MM.1S (cell line): ENCODE measurements around the gene RNF126.

Experiments
- DNase-seq: peaks from one replicate; pipeline ENCODE4 v3.0.0-alpha.2; 2015
- H2AFZ ChIP-seq: fragments of 300-600 bp; sonication (generic); 2 replicates; pipeline ENCODE4 v1.6.0; 2016; ENCODE audit warnings: antibody characterized with exemption, low read length
- H3F3A ChIP-seq: fragments of 300-600 bp; sonication (generic); 2 replicates; pipeline ENCODE4 v1.6.1; 2016; ENCODE audit warnings: mild to moderate bottlenecking, antibody characterized with exemption, low read length, moderate library complexity, mixed read lengths; ENCODE audit not compliant: insufficient read depth
- H3K27ac ChIP-seq: fragments of 300-600 bp; sonication (generic); 2 replicates; pipeline ENCODE4 v1.5.1; 2016; ENCODE audit warnings: mild to moderate bottlenecking, low read length
- H3K27me3 ChIP-seq: fragments of 300-600 bp; sonication (generic); replicated peaks from 2 replicates; pipeline ENCODE4 v1.6.0; 2016; ENCODE audit warnings: low read length; ENCODE audit not compliant: insufficient read depth
- H3K36me3 ChIP-seq: fragments of 300-600 bp; sonication (generic); replicated peaks from 2 replicates; pipeline ENCODE4 v1.6.1; 2016; ENCODE audit warnings: mild to moderate bottlenecking, low read length, mixed read lengths; ENCODE audit not compliant: insufficient read depth
- H3K4me1 ChIP-seq: fragments of 300-600 bp; sonication (generic); 2 replicates; pipeline ENCODE4 v1.6.1; 2016; ENCODE audit warnings: low read length, mixed read lengths
- H3K4me2 ChIP-seq: fragments of 300-600 bp; sonication (generic); 2 replicates; pipeline ENCODE4 v1.6.0; 2016; ENCODE audit warnings: low read depth, low read length
- H3K4me3 ChIP-seq: fragments of 300-600 bp; sonication (generic); 2 replicates; pipeline ENCODE4 v1.5.1; 2016; ENCODE audit warnings: low read length, mixed read lengths
- H3K79me2 ChIP-seq: fragments of 300-600 bp; sonication (generic); 2 replicates; pipeline ENCODE4 v1.6.1; 2016; ENCODE audit warnings: mixed run types, low read length, mixed read lengths
- H3K9ac ChIP-seq: fragments of 300-600 bp; sonication (generic); 2 replicates; pipeline ENCODE4 v1.6.1; 2016; ENCODE audit warnings: low read length, mixed read lengths
- H3K9me2 ChIP-seq: fragments of 300-600 bp; sonication (generic); replicated peaks from 2 replicates; pipeline ENCODE4 v1.6.1; 2016; ENCODE audit warnings: mild to moderate bottlenecking, low read length, mixed read lengths; ENCODE audit not compliant: insufficient read depth
- H3K9me3 ChIP-seq: fragments of 300-600 bp; sonication (generic); replicated peaks from 2 replicates; pipeline ENCODE4 v1.6.1; 2016; ENCODE audit warnings: mild to moderate bottlenecking, low read length, mixed read lengths; ENCODE audit not compliant: insufficient read depth
- H4K20me1 ChIP-seq: fragments of 300-600 bp; sonication (generic); 2 replicates; pipeline ENCODE4 v1.6.1; 2016; ENCODE audit warnings: mild to moderate bottlenecking, low read length, moderate library complexity, mixed read lengths; ENCODE audit not compliant: insufficient read depth
- CTCF ChIP-seq: fragments of 300-600 bp; sonication (generic); IDR thresholded peaks from 2 replicates; pipeline ENCODE4 v1.5.1; 2016; ENCODE audit warnings: antibody characterized with exemption, low read length, mixed read lengths
- EZH2 ChIP-seq: fragments of 300-600 bp; sonication (generic); optimal IDR thresholded peaks from 2 replicates; pipeline ENCODE3; 2017; ENCODE audit warnings: low read depth, mild to moderate bottlenecking, antibody characterized with exemption, low read length, mixed read lengths
- EZH2phosphoT487 ChIP-seq: fragments of 300-600 bp; sonication (generic); IDR thresholded peaks from 2 replicates; pipeline ENCODE4 v1.6.1; 2018; ENCODE audit warnings: antibody characterized with exemption, low read length

Gene RNF126

GRCh38 chr19:613732-614567 lies 49.1 kb downstream of the RNF126 start:
- Histone ChIP-seq H3K9ac (no peak overlapping the region), H3K9me3 (no peaks in the 10 kb centered on the region), H3K27me3 (0 out of 2 replicates have a peak, but pooled peaks cover 3% of the 10 kb centered on the region), H3F3A (0 out of 2 replicates have a peak, but pooled peaks cover 2% of the 10 kb centered on the region), H3K4me2 (no peak overlapping the region), H2AFZ (no peak overlapping the region), H3K9me2 (no peaks in the 10 kb centered on the region), H3K79me2 (no peaks in the 10 kb centered on the region), H3K4me1 (no peaks in the 10 kb centered on the region), H3K36me3 (no peaks in the 10 kb centered on the region; the same call in 1 of the 2 replicates), H3K27ac (no peak overlapping the region), H3K4me3 (no peak overlapping the region), H4K20me1 (no peaks in the 10 kb centered on the region)
- TF ChIP-seq EZH2phosphoT487 (no peak), EZH2 (no peak), CTCF (no peak)
- DNase-seq, result no peak

GRCh38 chr19:612941-613340 lies 50.1 kb downstream of the RNF126 start:
- TF ChIP-seq CTCF, result no peak
- no peak for TF ChIP-seq EZH2
- TF ChIP-seq EZH2phosphoT487, result no peak
- no peak for DNase-seq
- no peaks in the 10 kb centered on the region for H3K9me3 ChIP-seq
- no peak overlapping the region for H3K4me2 ChIP-seq
- no peaks in the 10 kb centered on the region for H3K4me1 ChIP-seq
- 0 out of 2 replicates have a peak, but pooled peaks cover 3% of the 10 kb centered on the region for H3K27me3 ChIP-seq
- no peaks in the 10 kb centered on the region for H3K36me3 ChIP-seq
- no peak overlapping the region for H2AFZ ChIP-seq
- no peak overlapping the region for H3K9ac ChIP-seq
- no peaks in the 10 kb centered on the region for H3K9me2 ChIP-seq
- H3K79me2 ChIP-seq, result no peaks in the 10 kb centered on the region
- no peaks in the 10 kb centered on the region for H4K20me1 ChIP-seq
- H3K27ac ChIP-seq, result no peak overlapping the region
- H3F3A ChIP-seq, result 0 out of 2 replicates have a peak, but pooled peaks cover 2% of the 10 kb centered on the region
- no peak overlapping the region for H3K4me3 ChIP-seq

GRCh38 chr19:611481-611868 lies 51.5 kb downstream of the RNF126 start:
- H3K9ac ChIP-seq, result no peak overlapping the region
- no peak overlapping the region for H3K4me3 ChIP-seq
- no peak overlapping the region for H2AFZ ChIP-seq
- TF ChIP-seq CTCF (no peak), EZH2phosphoT487 (no peak), EZH2 (no peak)
- H3K27ac ChIP-seq, result no peak overlapping the region
- 0 out of 2 replicates have a peak, but pooled peaks cover 2% of the 10 kb centered on the region for H3F3A ChIP-seq
- no peaks in the 10 kb centered on the region for H3K36me3 ChIP-seq
- peaks cover 8% of the 10 kb centered on the region; the same call in 1 of the 2 replicates for H3K27me3 ChIP-seq
- H3K9me2 ChIP-seq, result no peaks in the 10 kb centered on the region
- H3K4me2 ChIP-seq, result no peak overlapping the region
- H3K79me2 ChIP-seq, result no peaks in the 10 kb centered on the region
- no peaks in the 10 kb centered on the region for H3K9me3 ChIP-seq
- H4K20me1 ChIP-seq, result no peaks in the 10 kb centered on the region
- DNase-seq, result no peak
- no peaks in the 10 kb centered on the region for H3K4me1 ChIP-seq
